ENCODE measurements around the gene SESN3. TPM values are rescaled to one million over a fixed set of nuclear protein-coding genes. Genes with fewer than 3 reads are reported as not detected.
A peak's percentile ranks its signal among the peaks of the same experiment; 100 is the strongest.

Gene SESN3
- total RNA-seq, 1 donor, result 6.9 TPM

DNA sequence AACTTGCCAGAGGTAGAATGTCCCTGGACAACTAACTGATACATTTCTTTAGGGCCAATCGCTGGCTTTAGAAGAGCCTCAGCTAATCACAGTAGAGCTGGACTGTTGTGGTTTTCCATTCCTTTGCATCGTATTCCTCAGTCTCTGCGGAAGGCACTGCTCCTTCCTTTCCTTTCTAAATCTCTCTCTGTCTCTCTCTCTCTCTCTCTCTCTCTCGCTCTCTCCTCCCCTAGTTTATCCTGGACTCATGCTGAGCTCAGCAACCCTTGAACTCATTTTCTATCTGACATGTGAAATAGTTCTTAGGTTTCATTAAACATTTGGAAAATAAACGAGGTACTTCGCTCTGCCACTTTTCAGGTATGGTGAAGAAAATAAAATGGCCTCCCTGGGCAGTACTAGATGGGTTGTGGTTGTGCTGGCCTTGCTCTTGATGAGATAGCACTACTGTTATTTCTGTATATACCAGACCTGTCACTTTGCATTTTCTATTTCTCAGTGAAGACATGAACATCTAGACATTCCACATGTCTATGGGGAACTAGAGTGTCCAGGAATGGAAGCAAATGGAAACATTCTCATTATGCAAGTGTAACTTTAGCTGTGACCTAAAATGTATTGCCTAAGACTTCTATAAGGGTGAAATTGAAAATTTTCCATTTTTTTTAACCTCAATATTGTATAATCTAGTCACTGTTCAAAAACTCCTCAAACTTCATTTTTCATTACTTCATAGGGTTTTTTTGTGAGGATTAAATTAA, 12.0 kb upstream of the SESN3 start:
- TF ChIP-seq, protein P1, sequence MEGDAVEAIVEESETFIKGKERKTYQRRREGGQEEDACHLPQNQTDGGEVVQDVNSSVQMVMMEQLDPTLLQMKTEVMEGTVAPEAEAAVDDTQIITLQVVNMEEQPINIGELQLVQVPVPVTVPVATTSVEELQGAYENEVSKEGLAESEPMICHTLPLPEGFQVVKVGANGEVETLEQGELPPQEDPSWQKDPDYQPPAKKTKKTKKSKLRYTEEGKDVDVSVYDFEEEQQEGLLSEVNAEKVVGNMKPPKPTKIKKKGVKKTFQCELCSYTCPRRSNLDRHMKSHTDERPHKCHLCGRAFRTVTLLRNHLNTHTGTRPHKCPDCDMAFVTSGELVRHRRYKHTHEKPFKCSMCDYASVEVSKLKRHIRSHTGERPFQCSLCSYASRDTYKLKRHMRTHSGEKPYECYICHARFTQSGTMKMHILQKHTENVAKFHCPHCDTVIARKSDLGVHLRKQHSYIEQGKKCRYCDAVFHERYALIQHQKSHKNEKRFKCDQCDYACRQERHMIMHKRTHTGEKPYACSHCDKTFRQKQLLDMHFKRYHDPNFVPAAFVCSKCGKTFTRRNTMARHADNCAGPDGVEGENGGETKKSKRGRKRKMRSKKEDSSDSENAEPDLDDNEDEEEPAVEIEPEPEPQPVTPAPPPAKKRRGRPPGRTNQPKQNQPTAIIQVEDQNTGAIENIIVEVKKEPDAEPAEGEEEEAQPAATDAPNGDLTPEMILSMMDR (IDR thresholded peaks at IDR 0.05; ENCODE audit: insufficient read depth, low read depth, low read length), result no peak
- no peak for DNase-seq (ENCODE audit: low read depth)

DNA sequence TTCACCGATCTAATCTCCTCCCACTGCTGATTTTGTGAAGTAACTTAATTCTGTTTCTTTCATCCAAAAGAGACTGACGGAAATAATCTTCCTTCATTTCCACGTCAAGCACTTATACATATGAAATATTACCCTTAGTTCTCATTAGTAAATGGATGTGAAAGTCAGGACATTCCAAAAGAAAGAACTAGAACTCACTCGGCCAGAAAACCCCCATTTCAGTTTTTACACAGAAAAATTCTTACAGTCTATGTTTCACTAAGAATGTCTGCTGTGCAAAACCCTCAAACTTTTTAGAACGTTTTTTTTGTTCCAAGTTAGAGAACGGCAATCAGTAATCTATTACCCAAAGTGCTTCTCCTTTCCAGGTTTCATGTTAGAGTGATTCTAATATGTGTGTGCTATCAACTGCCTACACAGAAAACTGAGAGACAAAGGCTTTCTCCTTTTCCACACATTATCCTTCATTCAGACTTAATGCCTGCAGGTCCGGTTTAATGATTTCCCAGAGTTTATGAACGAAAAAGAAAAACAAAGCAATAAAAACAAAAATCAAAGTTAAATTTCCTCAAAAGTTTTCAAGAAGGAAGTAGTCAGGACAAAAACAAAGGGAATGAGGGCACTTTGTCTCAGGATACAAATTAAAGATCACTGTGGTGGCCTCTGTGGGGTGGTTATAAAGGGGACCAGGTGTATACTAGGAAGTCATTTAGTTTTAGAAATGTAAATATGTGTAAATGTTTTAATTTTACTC, 11.3 kb upstream of the SESN3 start:
- no peak for DNase-seq (ENCODE audit: low read depth)
- TF ChIP-seq, protein P1 (IDR thresholded peaks at IDR 0.05; ENCODE audit: insufficient read depth, low read depth, low read length), result no peak
- no peak overlapping the region for H3K4me3 ChIP-seq (ENCODE audit: low read depth, low read length)

More for the DNA sequence above, 12.0 kb upstream of the SESN3 start:
- H3K4me3 ChIP-seq (ENCODE audit: low read depth, low read length), result no peak overlapping the region

DNA sequence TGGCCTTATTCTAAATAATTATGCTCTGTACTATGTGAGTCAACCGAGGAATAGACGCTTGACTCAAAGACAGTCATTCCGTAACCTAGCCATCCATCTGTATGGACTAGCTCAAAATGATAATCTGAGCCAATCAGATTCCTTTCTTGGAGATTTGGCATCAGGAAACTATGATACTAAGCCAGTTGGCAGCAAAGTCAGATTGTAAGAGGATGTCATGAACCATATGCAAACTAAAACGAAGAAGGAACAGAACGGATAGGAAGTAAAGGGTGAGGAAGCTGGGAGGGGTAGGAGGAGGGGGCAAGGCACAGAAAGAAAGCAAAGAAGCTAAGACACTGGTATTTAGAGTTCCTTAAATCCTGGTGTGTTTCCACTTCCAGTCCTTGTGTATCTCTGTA, 10.7 kb upstream of the SESN3 start:
- TF ChIP-seq, protein P1 (IDR thresholded peaks at IDR 0.05; ENCODE audit: insufficient read depth, low read depth, low read length), result no peak
- no peak overlapping the region for H3K4me3 ChIP-seq (ENCODE audit: low read depth, low read length)
- no peak for DNase-seq (ENCODE audit: low read depth)

DNA sequence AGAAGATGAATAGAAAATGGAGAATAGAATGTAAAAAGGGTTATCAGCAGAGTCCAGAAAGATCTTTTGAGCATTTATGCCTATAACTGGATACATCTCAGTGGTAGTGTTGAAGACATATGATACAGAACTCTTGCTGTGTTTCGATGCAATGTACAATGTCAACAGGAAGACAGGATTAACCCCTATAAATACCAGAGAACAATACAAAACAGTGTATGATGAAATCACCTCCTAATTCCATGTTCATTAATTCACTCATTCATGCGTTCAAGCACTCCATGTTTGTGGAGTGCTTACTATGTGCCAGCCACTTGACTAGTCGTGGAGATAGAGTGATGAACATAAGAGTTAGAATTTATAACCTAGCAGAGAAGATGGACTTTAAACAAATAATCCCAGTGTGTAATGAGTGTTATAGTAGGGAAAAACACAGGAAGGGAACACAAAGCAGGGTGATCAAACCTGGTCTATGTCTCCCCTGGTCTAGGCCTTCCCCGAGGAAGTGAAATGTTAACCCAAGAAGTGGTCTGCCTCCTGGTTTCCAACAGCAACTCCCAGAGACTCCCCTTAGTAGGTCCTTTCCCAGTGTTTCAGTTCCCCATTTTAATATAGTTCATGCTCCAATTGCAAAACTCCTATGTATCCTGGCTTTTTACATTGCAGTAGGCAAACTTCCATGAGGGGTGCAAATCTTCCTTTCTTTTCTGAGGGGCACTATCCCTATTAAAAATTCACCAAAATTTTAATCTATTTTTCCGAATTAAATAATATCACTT, 9.1 kb upstream of the SESN3 start:
- H3K4me3 ChIP-seq (ENCODE audit: low read depth, low read length), result no peak overlapping the region
- TF ChIP-seq, protein P1 (IDR thresholded peaks at IDR 0.05; ENCODE audit: insufficient read depth, low read depth, low read length), result no peak
- no peak for DNase-seq (ENCODE audit: low read depth)

DNA sequence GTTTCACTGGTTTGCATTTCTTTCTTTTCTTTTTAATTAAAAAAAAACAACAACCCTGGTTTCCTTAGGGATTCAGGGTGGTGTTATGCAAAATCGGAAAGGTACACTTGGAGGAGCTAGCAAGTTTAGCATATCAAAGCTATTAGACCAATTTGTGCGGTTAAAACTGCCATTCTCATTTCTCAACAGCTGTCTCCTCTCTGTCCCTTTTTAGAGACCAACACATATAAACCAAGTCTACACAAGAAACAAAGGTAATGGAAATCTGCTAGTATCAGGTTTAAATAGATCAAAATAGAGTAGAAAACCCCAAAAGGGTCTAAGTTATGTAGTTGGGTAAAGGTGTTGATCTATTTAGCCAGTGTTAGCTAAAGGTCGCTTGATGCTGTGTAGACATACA, 1.7 kb upstream of the SESN3 start:
- no peak for DNase-seq (ENCODE audit: low read depth)
- H3K4me3 ChIP-seq (ENCODE audit: low read depth, low read length), result no peak overlapping the region
- TF ChIP-seq, protein P1 (IDR thresholded peaks at IDR 0.05; ENCODE audit: insufficient read depth, low read depth, low read length), result no peak

DNA sequence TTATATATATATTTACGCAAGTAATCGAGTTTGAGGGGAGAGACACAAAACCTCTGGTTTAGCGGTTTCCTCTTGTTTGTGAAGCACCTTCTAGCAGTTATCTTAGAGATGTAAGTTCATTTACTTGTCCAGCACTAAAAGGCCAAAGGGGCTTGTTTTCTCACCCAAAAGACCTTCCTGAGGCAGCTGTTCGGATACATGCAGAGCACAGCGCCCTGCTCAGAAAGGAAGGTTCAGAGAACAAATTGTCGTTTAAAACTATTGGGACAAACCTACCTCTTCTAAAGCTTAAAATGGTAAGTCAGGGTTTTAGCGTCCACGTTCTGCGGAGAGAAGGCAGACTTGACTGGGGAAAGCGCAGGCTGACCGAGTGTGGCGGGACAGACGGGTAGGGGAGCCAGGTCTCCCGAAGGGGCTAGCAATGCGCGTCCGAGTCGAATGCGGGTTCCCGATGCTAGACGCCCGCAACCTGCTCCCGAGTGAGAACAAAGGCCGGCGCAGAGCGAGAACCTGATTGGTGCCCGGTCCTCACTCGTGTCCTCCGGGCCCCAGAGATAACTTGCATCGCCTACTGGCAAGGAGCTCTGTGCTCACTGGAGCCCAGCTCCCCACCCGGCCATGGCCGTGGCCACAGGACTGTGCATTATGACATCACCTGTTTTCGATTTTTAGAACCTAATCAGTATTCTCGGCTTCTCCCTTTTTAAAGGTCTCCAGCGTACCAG, 1.0 kb upstream of the SESN3 start:
- TF ChIP-seq, protein P1 (IDR thresholded peaks at IDR 0.05; ENCODE audit: insufficient read depth, low read depth, low read length), result no peak
- no peak for DNase-seq (ENCODE audit: low read depth)
- peak overlapping the region; percentile 55 for H3K4me3 ChIP-seq (ENCODE audit: low read depth, low read length)
